ENCODE results near the gene NFIA.

NFIA gene

GRCh38 chr1:61098906-61099437 is 16.6 kb downstream of the NFIA start:
- DNase-seq (ENCODE audit: low read depth in 1 of 2, low spot score in 1 of 2): no peak

GRCh38 chr1:61100578-61100977 is 18.2 kb downstream of the NFIA start:
- no peak for DNase-seq (ENCODE audit: low read depth in 1 of 2, low spot score in 1 of 2)

- no peak for DNase-seq (ENCODE audit: low read depth in 1 of 2, low spot score in 1 of 2)
Measured at GRCh38 chr1:61101536-61101935, 19.2 kb downstream of the NFIA start.

- no peak for DNase-seq (ENCODE audit: low read depth in 1 of 2, low spot score in 1 of 2)
Measured at GRCh38 chr1:61102041-61102440, 19.7 kb downstream of the NFIA start.

GRCh38 chr1:61102621-61103020 is 20.3 kb downstream of the NFIA start:
- DNase-seq (ENCODE audit: low read depth in 1 of 2, low spot score in 1 of 2): no peak

- DNase-seq (ENCODE audit: low read depth in 1 of 2, low spot score in 1 of 2): no peak
Measured at GRCh38 chr1:61104220-61104671, 21.9 kb downstream of the NFIA start.

GRCh38 chr1:61107638-61108037 is 25.3 kb downstream of the NFIA start:
- DNase-seq (ENCODE audit: low read depth in 1 of 2, low spot score in 1 of 2): no peak

GRCh38 chr1:61109158-61109557 is 26.8 kb downstream of the NFIA start:
- no peak for DNase-seq (ENCODE audit: low read depth in 1 of 2, low spot score in 1 of 2)

- no peak for DNase-seq (ENCODE audit: low read depth in 1 of 2, low spot score in 1 of 2)
Measured at GRCh38 chr1:61109910-61110309, 27.5 kb downstream of the NFIA start.

GRCh38 chr1:61110554-61110953 is 28.2 kb downstream of the NFIA start:
- no peak for DNase-seq (ENCODE audit: low read depth in 1 of 2, low spot score in 1 of 2)

GRCh38 chr1:61111084-61112004 is 29.0 kb downstream of the NFIA start:
- no peak for DNase-seq (ENCODE audit: low read depth in 1 of 2, low spot score in 1 of 2)

GRCh38 chr1:61114178-61114870 is 32.0 kb downstream of the NFIA start:
- DNase-seq (ENCODE audit: low read depth in 1 of 2, low spot score in 1 of 2): no peak

- DNase-seq (ENCODE audit: low read depth in 1 of 2, low spot score in 1 of 2): no peak
Measured at GRCh38 chr1:61115436-61115835, 33.1 kb downstream of the NFIA start.

GRCh38 chr1:61116421-61116820 is 34.1 kb downstream of the NFIA start:
- DNase-seq (ENCODE audit: low read depth in 1 of 2, low spot score in 1 of 2): no peak

- DNase-seq (ENCODE audit: low read depth in 1 of 2, low spot score in 1 of 2): no peak
Measured at GRCh38 chr1:61117283-61117682, 34.9 kb downstream of the NFIA start.

- DNase-seq (ENCODE audit: low read depth in 1 of 2, low spot score in 1 of 2): no peak
Measured at GRCh38 chr1:61119085-61119484, 36.7 kb downstream of the NFIA start.

- DNase-seq (ENCODE audit: low read depth in 1 of 2, low spot score in 1 of 2): no peak
Measured at GRCh38 chr1:61120246-61120840, 38.0 kb downstream of the NFIA start.

- DNase-seq (ENCODE audit: low read depth in 1 of 2, low spot score in 1 of 2): no peak
Measured at GRCh38 chr1:61120998-61121397, 38.6 kb downstream of the NFIA start.

GRCh38 chr1:61121631-61122030 is 39.3 kb downstream of the NFIA start:
- DNase-seq (ENCODE audit: low read depth in 1 of 2, low spot score in 1 of 2): no peak

- DNase-seq (ENCODE audit: low read depth in 1 of 2, low spot score in 1 of 2): no peak
Measured at GRCh38 chr1:61122389-61122788, 40.0 kb downstream of the NFIA start.

- no peak for DNase-seq (ENCODE audit: low read depth in 1 of 2, low spot score in 1 of 2)
Measured at GRCh38 chr1:61123326-61123725, 41.0 kb downstream of the NFIA start.

- DNase-seq (ENCODE audit: low read depth in 1 of 2, low spot score in 1 of 2): no peak
Measured at GRCh38 chr1:61124078-61124477, 41.7 kb downstream of the NFIA start.
